NCI-H2107 treated with DMSO at 0.1 percent for 48 hours (cell line): Measurements from ENCODE around the gene NUDT14.

Experiments used
- DNase-seq: peaks from one replicate; lab custom pipeline; 2025; ENCODE audit not compliant: unreplicated experiment; lab: John Stamatoyannopoulos, UW

The NUDT14 gene

GRCh38 chr14:105136401-105137322 lies 44.5 kb downstream of the NUDT14 start:
- no peak for DNase-seq

- no peak for DNase-seq
These were observed 45.3 kb downstream of the NUDT14 start for GRCh38 chr14:105135700-105136395.

GRCh38 chr14:105132921-105133654 lies 48.0 kb downstream of the NUDT14 start:
- no peak for DNase-seq

GRCh38 chr14:105131241-105131640 lies 49.9 kb downstream of the NUDT14 start:
- no peak for DNase-seq

- DNase-seq = no peak
These were observed 53.1 kb downstream of the NUDT14 start for GRCh38 chr14:105128059-105128458.

GRCh38 chr14:105126981-105127329 lies 54.2 kb downstream of the NUDT14 start:
- no peak for DNase-seq

- DNase-seq = no peak
These were observed 54.8 kb downstream of the NUDT14 start for GRCh38 chr14:105126126-105126980.

GRCh38 chr14:105124823-105125222 lies 56.3 kb downstream of the NUDT14 start:
- DNase-seq = no peak

GRCh38 chr14:105123981-105124765 lies 56.9 kb downstream of the NUDT14 start:
- no peak for DNase-seq

GRCh38 chr14:105123064-105123665 lies 57.9 kb downstream of the NUDT14 start:
- no peak for DNase-seq
